GM10847 (cell line): Measurements from ENCODE around the gene RAPGEF1.

Source experiments
- POLR2A ChIP-seq: IDR thresholded peaks from 2 replicates; pipeline ENCODE4 v1.6.1; 2011; ENCODE audit not compliant: insufficient read length; ENCODE audit errors: extremely low read depth

RAPGEF1 gene

DNA sequence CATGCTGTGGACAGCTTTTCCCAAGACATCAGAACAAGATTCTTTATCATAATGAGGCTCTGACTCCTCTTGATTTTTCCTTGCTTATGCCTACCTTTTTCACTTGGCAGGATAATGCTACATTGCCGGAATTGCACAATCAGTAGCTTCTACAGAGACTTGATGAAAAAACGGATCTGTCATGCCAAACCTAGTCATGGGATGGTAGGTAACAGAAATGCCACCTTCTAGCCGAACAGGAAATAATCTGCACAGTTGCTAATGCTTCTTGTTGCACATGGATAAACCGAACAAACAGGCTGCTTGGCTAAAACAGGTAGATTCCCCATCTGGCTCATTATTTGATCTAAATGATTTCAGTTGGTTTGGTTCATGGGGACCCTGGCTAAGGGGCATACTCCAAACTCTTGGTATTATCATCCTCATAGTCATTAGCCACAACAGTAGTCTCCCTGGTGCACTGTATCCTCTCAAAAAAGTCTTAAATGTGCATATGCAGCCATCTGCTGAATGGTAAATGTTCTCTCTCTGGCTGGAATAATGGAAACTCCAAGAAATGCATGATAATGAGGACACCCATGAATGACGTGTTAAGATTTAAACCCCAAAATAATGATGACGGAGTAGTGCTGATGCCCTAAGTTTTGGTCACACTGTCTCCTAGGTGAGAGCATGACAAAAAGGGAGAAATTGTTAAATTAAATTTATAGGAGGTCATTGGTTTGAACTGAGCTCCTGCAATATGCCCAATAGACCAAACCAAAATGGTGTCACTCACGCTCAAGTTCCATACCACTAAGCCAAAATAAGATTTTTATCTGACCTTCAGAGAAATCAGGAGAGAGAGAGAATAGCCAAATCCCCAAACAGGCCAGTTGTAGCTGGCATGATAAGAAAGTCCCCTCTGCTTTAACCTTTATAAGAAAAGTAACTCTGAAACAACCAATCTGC lies 47.0 kb downstream of the RAPGEF1 start:
- TF ChIP-seq POLR2A: no peak

DNA sequence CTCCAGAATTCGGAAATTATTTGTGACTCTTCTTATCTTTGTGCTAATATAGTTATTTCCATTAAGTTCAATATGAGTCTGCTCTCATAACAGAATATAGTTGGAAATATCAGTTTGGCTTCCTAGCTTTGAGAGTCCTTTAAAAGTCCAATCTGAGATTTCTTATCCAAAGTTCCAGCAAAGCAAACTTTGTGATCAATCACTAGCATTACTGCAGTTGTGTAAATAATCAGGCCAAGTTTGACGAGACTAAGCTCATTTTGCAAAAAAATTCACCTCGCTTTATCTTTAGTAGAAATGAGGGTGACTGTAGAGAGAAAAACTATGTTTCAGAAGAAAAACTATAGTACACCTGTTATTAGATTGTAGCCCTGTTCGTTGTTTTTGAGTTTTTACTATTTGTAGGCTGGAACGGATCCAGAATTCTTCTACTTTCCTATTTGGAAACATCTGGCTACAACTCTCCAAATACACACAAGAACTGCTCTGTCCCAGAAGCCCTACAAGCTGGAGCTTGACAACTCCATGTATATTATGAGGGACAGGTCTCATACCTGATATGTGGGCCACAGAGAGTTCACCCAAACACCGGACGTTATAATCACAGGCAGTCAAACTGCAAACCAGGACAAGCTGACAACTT lies 47.8 kb downstream of the RAPGEF1 start:
- no peak for TF ChIP-seq POLR2A

DNA sequence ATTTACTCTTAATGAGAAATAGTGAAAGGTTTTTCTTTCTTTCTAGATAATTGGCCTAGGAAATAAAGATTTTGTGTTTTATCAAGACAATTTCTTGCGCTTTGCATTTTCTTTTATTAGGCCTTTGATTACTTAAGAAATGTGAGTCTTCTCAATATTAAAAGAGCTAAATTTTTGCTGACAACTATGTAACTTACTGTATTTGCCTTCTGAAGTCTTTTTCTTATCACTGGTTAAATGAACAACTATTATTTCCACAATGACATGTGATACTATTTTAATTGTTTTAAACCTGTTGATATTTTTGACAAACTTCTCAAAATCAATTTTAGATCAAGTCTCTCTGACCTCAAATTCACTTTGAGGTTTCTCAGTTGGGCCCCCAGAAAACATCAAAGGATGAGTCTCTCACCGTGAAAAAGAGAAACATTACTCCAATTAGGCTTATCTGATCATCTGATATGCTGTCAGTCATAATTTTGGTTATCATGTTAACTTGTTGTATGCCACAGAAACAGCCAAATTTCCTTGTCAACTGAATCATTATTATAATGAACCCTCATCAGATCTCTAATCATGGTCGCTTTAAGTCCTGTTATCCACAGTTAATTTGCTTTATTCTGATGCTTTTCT lies 48.8 kb downstream of the RAPGEF1 start:
- TF ChIP-seq POLR2A: no peak

DNA sequence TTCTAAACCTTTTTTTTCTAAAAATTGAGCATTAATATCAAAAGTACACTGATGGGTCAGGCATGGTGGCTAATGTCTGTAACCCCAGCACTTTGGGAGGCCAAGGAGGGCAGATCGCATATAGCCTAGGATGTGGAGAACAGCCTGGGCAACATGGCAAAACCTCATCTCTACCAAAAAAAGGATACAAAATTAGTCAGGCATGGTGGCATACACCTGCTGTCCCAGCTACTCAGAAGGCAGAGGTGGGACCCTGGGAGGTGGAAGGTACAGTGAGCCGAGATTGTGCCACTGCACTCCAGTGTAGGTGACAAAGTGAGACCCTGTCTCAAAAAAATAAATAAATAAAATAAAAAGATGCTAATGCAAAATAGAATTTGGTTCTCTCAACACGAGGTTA lies 49.4 kb downstream of the RAPGEF1 start:
- no peak for TF ChIP-seq POLR2A

DNA sequence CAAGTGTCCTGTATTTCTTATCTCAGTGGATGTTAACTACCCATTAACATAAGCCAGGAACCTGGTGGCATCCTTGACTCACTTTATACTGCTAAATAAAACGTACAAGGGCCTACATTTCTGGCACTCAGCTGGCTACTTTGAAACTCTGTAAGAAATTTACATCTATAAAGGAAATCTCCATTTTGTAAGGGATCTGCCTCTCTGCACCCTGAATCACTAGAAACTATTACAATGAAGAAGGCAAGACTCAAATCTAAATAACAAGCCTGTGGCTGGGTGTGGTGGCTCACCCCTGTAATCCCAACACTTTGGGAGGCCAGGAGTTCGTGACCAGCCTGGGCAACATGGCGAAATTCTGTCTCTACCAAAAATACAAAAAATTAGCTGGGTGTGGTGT lies 51.5 kb downstream of the RAPGEF1 start:
- TF ChIP-seq POLR2A: no peak

DNA sequence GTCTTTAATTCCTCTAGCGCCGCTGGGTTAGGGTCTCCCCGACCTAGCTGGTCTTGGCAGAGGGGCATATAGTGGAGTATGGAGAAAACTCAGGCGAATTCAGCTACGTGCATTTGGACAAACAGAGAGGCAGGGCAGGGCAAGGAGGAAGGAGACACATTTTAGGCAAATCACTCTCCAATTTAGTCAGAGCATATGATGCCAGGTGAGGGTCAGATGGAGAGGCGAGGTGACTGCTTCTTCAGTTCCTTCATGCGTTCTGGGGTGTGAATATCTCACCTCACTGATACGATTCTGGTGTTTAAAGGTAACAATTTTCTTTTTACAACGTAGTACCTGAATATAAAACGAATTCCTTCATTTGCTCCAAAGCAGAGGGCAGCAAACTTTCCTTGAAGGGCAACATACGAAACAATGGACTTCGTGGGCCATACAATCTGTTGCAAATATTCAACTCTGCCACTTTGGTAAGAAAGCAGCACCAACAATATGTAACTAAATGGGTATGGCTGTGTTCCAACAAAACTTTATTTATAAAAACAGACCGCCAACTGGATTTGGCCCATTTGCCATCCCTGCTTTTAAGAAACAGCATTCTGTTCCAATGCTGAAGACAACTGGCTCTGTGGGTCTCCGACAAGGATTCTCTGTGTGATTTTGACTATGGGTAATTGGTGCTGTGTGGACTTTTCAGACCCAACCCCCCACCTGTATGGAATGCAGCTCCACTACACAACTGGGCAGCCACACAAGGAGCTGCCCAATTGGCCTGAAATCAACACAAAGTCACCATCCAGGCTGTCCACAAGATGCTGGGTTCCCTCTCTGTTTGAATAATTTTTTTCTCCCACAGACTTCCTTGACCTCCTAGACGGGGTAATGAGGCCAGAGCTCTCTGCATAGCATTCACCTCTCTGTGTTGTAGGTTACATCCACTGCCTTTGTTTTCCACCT lies 53.8 kb downstream of the RAPGEF1 start:
- no peak for TF ChIP-seq POLR2A

DNA sequence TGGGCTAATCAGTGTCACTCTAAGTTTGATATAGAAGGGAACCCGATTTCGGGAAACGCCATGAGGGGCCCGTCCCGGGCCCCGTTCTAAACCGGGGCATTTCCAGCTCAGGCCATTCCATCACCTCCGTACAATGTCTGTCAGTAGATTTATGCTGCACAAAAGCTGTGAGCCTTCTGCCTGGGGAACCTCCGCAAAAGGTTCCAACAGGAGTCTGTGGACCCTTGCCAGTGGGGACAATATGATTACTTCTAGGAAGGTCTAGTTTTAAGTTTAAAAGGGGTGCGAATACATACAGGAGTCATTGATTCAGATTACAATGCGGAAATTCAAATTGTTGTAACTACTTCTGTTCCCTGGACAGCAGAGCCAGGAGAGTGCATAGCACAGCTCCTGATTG lies 57.6 kb downstream of the RAPGEF1 start:
- no peak for TF ChIP-seq POLR2A

DNA sequence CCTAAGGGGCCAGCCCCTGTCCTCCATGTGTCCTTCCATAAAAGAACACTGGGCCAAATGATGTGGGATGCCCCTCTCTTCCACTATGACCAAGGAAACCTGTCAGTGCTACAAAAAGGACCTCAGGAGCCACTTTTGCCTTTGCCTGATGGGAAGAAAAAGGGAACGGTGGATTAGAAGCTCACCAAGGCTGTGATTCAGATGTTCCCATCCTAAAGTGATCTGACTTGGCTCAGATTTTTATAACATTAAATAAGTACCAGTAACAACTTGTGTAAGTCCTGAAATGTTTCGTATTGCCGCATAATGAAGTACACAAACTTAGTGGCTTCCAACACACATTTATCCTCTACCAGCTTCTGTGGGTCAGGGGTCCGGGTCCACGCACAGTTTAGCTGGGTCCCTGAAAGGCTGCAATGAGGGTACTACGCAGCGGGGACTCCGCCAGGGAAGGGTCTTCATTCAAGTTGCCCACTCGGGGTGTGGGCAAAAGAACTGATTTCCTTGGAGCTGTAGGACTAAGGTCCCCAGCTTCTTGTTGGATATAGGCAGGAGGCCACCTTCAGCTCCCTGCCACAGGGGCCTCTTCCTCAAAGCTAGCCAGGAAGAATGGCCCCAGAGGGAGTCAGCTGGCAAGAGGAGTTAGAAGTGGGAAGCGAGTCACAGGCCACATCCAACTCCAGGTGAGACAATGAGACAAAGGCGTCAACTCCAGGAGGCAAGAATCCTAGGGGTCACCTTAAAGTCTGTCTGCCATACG lies 60.4 kb downstream of the RAPGEF1 start:
- no peak for TF ChIP-seq POLR2A

DNA sequence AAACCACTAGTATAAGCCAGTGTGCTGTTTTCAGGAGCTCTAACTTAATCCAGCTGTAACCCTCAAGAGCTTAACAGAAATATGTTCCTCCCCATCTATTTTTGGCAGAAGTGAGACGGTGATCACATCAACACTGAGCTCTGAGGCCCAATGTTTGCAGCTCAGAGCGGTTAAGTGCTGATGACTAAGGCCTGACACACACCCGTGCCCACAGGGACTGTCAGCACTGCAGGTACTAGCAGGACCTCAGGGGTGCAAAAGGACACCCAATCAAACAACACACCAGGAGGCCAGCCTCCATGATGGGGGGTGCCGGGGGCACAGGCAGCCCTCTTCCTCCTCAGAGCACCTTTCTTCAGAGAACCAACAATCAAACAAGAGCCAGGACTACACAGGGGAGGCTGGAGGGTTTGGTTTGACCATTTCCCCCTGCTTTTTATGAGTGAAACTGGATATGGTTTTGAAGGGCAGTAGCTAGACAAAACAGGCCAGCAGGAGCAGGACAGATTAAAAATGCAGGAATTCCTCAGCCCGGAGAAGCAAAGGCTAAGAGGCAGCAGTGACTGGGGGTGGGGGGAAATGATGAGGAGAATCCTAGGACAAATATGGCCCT lies 61.3 kb downstream of the RAPGEF1 start:
- TF ChIP-seq POLR2A: peak; percentile 30

DNA sequence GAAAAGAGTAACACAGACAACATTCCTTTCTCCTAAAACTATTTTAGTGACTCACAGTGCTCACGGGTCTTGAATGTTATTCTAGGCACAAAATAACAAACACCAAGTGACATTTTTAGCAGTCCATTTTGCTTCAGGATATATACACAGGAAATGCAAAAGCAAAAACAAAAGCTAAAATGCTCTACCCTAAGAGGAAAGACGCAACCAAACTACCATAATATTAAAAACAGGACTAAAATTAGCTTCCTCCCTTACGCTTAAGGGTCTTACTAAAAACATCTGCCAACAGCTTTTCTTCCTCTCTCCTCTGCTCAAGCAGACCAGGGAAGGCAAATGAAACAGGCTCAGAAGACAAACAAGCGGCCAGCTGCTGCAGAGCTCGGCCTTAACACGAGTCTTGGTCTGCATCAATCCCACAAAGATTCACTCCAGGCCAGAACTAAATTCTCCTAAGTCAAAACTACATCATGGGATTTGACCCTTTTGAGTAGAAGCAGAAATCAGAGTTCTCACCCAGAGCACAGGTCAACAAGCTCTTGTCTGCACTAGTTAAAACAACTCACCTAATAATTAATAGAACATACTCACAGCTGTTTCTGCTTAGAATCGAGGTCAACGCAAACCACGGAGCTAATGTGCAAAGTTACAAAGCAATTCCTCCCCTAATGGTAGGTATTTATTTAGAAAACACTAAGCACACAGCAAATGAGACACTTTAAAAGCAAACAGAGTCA lies 62.3 kb downstream of the RAPGEF1 start:
- TF ChIP-seq POLR2A: no peak

DNA sequence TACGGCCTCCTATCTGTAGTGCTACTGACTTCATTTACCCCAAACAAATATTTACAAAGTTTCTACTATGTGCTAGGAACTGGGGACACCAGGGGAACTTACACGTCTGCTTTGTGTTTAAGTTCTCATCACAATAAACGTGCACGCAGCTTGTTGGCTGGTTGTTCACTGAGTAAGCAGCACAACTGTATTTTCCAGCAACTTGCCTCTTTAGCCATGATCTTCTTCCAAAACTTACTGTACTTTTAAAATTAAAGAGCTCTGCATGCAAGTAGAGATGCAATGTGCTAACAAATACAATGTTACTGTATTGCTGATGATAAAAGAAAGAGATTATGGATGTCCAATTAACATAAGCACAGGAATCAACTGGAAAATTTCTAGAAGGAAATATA lies 62.8 kb downstream of the RAPGEF1 start:
- no peak for TF ChIP-seq POLR2A

DNA sequence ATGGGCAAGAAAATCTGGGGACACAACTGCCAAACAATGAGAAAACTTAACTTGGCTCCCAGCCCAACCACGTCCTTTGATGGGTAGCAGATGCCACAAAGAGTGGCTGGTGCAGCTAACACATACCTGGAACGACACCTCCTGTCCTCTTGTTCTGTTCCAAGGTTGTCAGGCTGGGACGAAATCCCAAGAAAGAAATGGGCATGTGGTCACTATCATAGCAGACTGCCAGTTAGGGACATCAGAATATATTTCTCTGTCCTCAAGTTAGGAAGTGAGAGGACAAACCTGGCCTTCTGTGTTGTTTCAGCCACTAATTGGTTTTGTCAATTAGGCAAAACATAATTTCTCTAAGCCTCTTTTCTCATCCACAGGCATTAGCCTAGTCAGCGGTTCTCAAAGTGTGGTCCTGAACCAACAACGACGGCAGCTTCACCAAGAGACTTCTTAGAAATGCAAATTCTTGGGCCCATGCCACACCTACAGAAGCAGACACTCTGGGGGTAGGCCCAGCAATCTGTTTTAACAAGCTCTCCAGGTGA lies 63.4 kb downstream of the RAPGEF1 start:
- TF ChIP-seq POLR2A: peak; percentile 42

DNA sequence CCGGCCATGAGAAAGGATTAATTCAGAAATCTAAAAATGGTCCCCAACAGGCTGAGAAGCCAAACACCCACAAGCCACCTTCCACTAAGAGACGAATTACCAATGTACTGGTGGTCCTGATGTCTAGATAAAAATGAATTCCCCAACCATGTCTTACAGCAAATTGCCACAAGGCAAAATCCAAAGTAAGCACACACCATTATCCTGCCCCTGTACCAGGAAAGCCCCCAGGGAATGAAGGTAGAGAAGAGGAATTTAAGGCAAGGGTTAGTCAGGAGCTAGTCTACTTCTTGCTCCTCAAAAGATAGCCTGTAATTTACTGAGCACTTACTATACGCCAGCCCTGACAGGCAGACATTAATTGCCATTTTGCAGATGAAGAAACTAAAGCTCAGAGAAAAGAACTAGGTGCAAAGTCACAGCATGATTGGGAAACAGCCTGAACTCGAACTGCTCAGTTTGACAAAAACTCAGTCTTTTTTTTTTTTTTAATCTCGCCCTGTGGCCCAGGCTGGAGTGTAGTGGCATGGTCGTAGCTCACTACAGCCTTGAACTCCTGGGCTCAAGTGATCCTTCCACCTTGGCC lies 64.3 kb downstream of the RAPGEF1 start:
- TF ChIP-seq POLR2A: no peak
